Adrenal gland (tissue), 5 donors: Measurements from ENCODE around the gene CARD18.

Experiments
- CTCF ChIP-seq, 6 experiments: fragments of 450-650 bp in 4 of 6; fragments of 200-600 bp in 2 of 6; sonication (generic) in 1 of 6; IDR thresholded peaks; 1 replicate in 5 of 6; 2 replicates in 1 of 6; pipeline versions ENCODE4 v1.5.1 to v1.8.0; 2016 to 2021; ENCODE audit warnings: antibody characterized with exemption in 6 of 6, mild to moderate bottlenecking in 2 of 6, moderate library complexity in 1 of 6
- POLR2A ChIP-seq, 2 donors: fragments of 450-650 bp; IDR thresholded peaks; one replicate each; pipeline ENCODE4 v1.6.1; 2017; ENCODE audit warnings: antibody characterized with exemption in 2 of 2, mild to moderate bottlenecking in 2 of 2, moderate library complexity in 1 of 2
- donor health status: DM: no; HTN: no; CAD: no.

- TF ChIP-seq POLR2A (IDR thresholded peaks at IDR 0.05) (no peak), CTCF (IDR thresholded peaks at IDR 0.05) (no peak)
Measured at GRCh38 chr11:105149477-105149876, 9.9 kb upstream of the CARD18 start.
